OCI-LY1 (cell line): ENCODE data around the gene FBF1.

ENCODE experiments used
- EZH2 ChIP-seq: fragments of 200-600 bp; sonication (generic), shearing (Covaris generic); IDR thresholded peaks from 2 replicates; pipeline ENCODE4 v1.8.0; 2017; ENCODE audit warnings: borderline replicate concordance, mixed run types, mild to moderate bottlenecking, antibody characterized with exemption, low read length, moderate library complexity, mixed read lengths
- TF ChIP-seq, protein P1 (sequence below): fragments of 200-600 bp; sonication (generic), shearing (Covaris generic); IDR thresholded peaks from 2 replicates; pipeline ENCODE4 v1.5.1; 2017; ENCODE audit warnings: mild to moderate bottlenecking, antibody characterized with exemption, low read length, moderate library complexity, mixed read lengths

GRCh38 chr17:75917141-75917916 is 23.5 kb downstream of the FBF1 start:
- TF ChIP-seq, protein P1, sequence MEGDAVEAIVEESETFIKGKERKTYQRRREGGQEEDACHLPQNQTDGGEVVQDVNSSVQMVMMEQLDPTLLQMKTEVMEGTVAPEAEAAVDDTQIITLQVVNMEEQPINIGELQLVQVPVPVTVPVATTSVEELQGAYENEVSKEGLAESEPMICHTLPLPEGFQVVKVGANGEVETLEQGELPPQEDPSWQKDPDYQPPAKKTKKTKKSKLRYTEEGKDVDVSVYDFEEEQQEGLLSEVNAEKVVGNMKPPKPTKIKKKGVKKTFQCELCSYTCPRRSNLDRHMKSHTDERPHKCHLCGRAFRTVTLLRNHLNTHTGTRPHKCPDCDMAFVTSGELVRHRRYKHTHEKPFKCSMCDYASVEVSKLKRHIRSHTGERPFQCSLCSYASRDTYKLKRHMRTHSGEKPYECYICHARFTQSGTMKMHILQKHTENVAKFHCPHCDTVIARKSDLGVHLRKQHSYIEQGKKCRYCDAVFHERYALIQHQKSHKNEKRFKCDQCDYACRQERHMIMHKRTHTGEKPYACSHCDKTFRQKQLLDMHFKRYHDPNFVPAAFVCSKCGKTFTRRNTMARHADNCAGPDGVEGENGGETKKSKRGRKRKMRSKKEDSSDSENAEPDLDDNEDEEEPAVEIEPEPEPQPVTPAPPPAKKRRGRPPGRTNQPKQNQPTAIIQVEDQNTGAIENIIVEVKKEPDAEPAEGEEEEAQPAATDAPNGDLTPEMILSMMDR, result no peak
- no peak for TF ChIP-seq EZH2
